DND-41 (cell line): ENCODE measurements around the gene HPCAL1.

ENCODE experiments used
- ATAC-seq: fragments of 200-7000 bp; cut with Tn5 transposase; 3 replicates; pipeline ENCODE4 v1.9.1; 2021; ENCODE audit warnings: low read depth; ENCODE audit not compliant: insufficient read depth
- DNase-seq: peaks from one replicate; pipeline ENCODE4 v3.0.0-alpha.2; 2020
- H2AFZ ChIP-seq: 2 replicates; pipeline ENCODE4 v1.6.0; 2012; ENCODE audit warnings: low read depth, low read length
- H3K27ac ChIP-seq: 2 replicates; pipeline ENCODE4 v1.5.1; 2012; ENCODE audit warnings: low read length, inconsistent platforms
- H3K27me3 ChIP-seq: fragments of 200-600 bp; sonication (generic); 2 replicates; pipeline ENCODE4 v1.6.0; 2012; ENCODE audit warnings: low read length, mild to moderate bottlenecking, inconsistent platforms; ENCODE audit not compliant: insufficient read depth, poor library complexity
- H3K36me3 ChIP-seq: 2 replicates; pipeline ENCODE4 v1.5.1; 2012; ENCODE audit warnings: low read length, inconsistent platforms; ENCODE audit not compliant: insufficient read depth
- H3K4me1 ChIP-seq: 2 replicates; pipeline ENCODE4 v1.5.1; 2012; ENCODE audit warnings: mild to moderate bottlenecking, low read length; ENCODE audit not compliant: insufficient read depth
- H3K4me2 ChIP-seq: 2 replicates; pipeline ENCODE4 v1.6.0; 2012; ENCODE audit warnings: mild to moderate bottlenecking, moderate library complexity, low read length, inconsistent platforms; ENCODE audit not compliant: insufficient read depth
- H3K4me3 ChIP-seq, 2 experiments: fragments of 200-600 bp in 1 of 2; shearing (Covaris generic) in 1 of 2; 2 replicates each; pipeline ENCODE4 v1.5.1; 2012 to 2016; ENCODE audit warnings: inconsistent platforms in 2 of 2, low read length in 2 of 2, mild to moderate bottlenecking in 2 of 2, low read depth in 1 of 2, moderate library complexity in 1 of 2
- H3K79me2 ChIP-seq: 2 replicates; pipeline ENCODE4 v1.6.0; 2012; ENCODE audit warnings: low read length, inconsistent platforms; ENCODE audit not compliant: insufficient read depth
- H3K9ac ChIP-seq: 2 replicates; pipeline ENCODE4 v1.6.0; 2012; ENCODE audit warnings: low read depth, mild to moderate bottlenecking, inconsistent platforms, low read length, moderate library complexity
- H3K9me3 ChIP-seq: 2 replicates; pipeline ENCODE4 v1.5.1; 2012; ENCODE audit warnings: low read length, moderate library complexity, mild to moderate bottlenecking, inconsistent platforms; ENCODE audit not compliant: insufficient read depth, severe bottlenecking
- H4K20me1 ChIP-seq: 2 replicates; pipeline ENCODE4 v1.6.0; 2012; ENCODE audit warnings: low read length; ENCODE audit not compliant: insufficient read depth
- CTCF ChIP-seq: IDR thresholded peaks from 2 replicates; pipeline ENCODE4 v1.5.1; 2012; ENCODE audit warnings: borderline replicate concordance, low read length, moderate library complexity, mild to moderate bottlenecking; ENCODE audit not compliant: poor library complexity, severe bottlenecking; ENCODE audit errors: extremely low read depth
- EZH2 ChIP-seq: IDR thresholded peaks from 3 replicates; pipeline ENCODE4 v1.6.1; 2012; ENCODE audit warnings: borderline replicate concordance, low read depth, mild to moderate bottlenecking, moderate library complexity, low read length, inconsistent platforms; ENCODE audit not compliant: severe bottlenecking

The HPCAL1 gene

GRCh38 chr2:10339647-10340592, 37.2 kb downstream of the HPCAL1 start:
- no peak overlapping the region for H3K27ac ChIP-seq
- no peaks in the 10 kb centered on the region for H3K4me1 ChIP-seq
- no peaks in the 10 kb centered on the region for H3K79me2 ChIP-seq
- TF ChIP-seq EZH2 (no peak), CTCF (no peak)
- DNase-seq (no peak), ATAC-seq (no peak)
- no peaks in the 10 kb centered on the region for H3K36me3 ChIP-seq
- H3K4me2 ChIP-seq = no peak overlapping the region
- no peak overlapping the region for H3K4me3 ChIP-seq
- H3K9me3 ChIP-seq = no peaks in the 10 kb centered on the region
- no peaks in the 10 kb centered on the region for H3K27me3 ChIP-seq
- H2AFZ ChIP-seq = no peak overlapping the region
- H4K20me1 ChIP-seq = peaks cover 36% of the 10 kb centered on the region
- no peak overlapping the region for H3K9ac ChIP-seq

GRCh38 chr2:10340593-10340975, 37.9 kb downstream of the HPCAL1 start:
- Histone ChIP-seq H3K36me3 (no peaks in the 10 kb centered on the region), H2AFZ (no peak overlapping the region), H3K4me1 (no peaks in the 10 kb centered on the region), H3K27ac (no peak overlapping the region), H3K4me2 (no peak overlapping the region), H3K4me3 (no peak overlapping the region), H3K79me2 (no peaks in the 10 kb centered on the region), H3K9ac (no peak overlapping the region), H4K20me1 (peaks cover 38% of the 10 kb centered on the region), H3K27me3 (no peaks in the 10 kb centered on the region), H3K9me3 (no peaks in the 10 kb centered on the region)
- TF ChIP-seq CTCF (no peak), EZH2 (no peak)
- DNase-seq (no peak), ATAC-seq (no peak)

- Histone ChIP-seq H4K20me1 (peaks cover 43% of the 10 kb centered on the region), H3K79me2 (no peaks in the 10 kb centered on the region), H3K27ac (no peak overlapping the region)
These were observed 38.5 kb downstream of the HPCAL1 start for GRCh38 chr2:10341193-10341592.

More at GRCh38 chr2:10341193-10341592, 38.5 kb downstream of the HPCAL1 start:
- Histone ChIP-seq H3K27me3 (no peaks in the 10 kb centered on the region), H3K9ac (no peak overlapping the region), H3K4me3 (no peak overlapping the region), H3K9me3 (no peaks in the 10 kb centered on the region), H3K4me1 (no peaks in the 10 kb centered on the region), H3K4me2 (no peak overlapping the region), H2AFZ (no peak overlapping the region), H3K36me3 (no peaks in the 10 kb centered on the region)
- TF ChIP-seq EZH2 (no peak), CTCF (no peak)
- no peak for DNase-seq
- ATAC-seq = no peak
